GM21529 (cell line): ENCODE data around the gene MGME1.
A peak's percentile ranks its signal among the peaks of the same experiment; 100 is the strongest.

Experiments
- ATAC-seq: cut with Tn5 transposase; IDR thresholded peaks from one replicate; pipeline ENCODE4 v1.9.1; 2021; ENCODE audit not compliant: unreplicated experiment

The MGME1 gene, protein sequence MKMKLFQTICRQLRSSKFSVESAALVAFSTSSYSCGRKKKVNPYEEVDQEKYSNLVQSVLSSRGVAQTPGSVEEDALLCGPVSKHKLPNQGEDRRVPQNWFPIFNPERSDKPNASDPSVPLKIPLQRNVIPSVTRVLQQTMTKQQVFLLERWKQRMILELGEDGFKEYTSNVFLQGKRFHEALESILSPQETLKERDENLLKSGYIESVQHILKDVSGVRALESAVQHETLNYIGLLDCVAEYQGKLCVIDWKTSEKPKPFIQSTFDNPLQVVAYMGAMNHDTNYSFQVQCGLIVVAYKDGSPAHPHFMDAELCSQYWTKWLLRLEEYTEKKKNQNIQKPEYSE

GRCh38 chr20:17968366-17969277 lies at the start of gene MGME1, which contains the start of gene SNX5:
TSS of gene MGME1 (plus strand) at chr20:17969018. CDS start at chr20:17969860, 842 bp downstream.
TSS of gene SNX5 (minus strand) at chr20:17968794. CDS start at chr20:17968425, 369 bp downstream.
- peak; percentile 79 for ATAC-seq

GRCh38 chr20:17919149-17919548 lies 49.7 kb upstream of the MGME1 start:
- ATAC-seq, result no peak

DNA sequence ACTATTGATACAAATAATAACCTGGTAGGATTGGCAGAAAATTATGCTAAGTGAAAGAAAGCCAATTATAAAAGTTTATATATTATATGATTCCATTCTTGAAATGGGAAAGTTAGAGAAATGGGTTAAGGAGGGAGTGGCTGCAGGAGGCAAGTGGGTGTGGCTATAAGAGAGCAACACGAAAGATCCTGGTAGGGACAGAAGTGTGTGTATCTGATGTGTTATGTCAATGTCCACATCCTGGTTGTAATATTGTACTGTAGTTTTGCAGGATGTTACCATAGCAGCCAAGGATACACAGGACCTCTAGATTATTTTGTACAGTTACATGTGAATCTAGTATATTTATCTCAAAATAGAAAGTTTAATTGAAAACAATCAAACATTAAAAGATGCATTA lies 47.0 kb upstream of the MGME1 start:
- ATAC-seq, result no peak

- no peak for ATAC-seq
Measured at GRCh38 chr20:17925141-17925939, 43.5 kb upstream of the MGME1 start.

- ATAC-seq, result no peak
Measured at GRCh38 chr20:17925940-17926300, 42.9 kb upstream of the MGME1 start.

DNA sequence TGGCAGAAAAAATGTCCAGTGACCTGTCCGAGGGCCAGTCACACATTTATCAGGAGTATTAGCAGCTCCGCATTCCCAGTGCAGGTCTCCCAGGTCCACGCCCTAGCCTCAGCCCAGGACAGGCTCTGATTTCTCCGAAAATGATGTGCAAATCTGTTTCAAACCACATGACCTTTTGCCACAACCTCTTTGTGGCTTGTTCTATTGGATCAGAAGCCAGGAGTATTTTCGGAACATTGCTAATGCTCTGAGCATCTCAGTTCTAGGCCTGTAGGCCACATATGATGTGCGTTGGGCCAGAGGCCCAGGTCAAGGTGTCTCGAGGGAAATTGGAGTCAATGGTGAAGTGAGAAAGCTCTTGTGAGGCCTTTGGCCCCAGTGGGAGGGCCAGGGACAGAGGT lies 40.6 kb upstream of the MGME1 start:
- no peak for ATAC-seq

- no peak for ATAC-seq
Measured at GRCh38 chr20:17928633-17929311, 40.0 kb upstream of the MGME1 start.

DNA sequence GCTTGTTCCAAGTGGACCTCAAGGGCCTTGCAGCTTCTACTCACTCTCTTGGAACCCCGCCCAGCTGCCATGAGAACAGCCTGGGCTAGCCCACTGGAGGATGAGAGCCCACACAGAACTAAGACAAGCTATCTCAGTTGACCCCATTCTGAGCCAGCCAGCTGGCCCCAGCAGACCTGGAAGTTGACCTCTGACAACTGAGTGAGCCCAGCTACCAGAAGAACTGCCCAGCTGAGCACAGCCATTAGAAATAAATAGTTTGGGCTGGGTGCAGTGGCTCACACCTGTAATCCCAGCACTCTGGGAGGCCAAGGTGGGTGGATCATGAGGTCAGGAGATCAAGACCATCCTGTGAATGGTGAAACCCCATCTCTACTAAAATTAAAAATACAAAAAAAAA lies 37.3 kb upstream of the MGME1 start:
- no peak for ATAC-seq

DNA sequence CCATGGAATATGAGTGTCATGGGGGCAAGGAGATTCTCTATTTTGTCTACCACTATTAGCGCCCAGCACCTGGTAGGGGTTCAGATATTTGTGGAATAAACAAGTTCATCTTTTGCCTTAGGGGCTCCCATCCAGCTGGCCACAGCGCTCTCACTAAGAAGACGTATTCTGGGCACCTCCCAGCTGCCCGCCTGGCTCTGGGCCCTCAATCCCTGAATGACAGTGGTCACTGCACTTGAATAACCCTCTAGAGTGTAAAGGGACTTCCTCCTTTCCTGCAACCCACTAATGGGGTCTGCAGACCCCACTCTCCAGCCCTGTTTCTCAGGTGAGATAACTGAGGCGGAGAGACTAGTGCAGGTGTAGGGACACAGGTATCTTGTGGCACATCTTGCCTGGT lies 36.4 kb upstream of the MGME1 start:
- no peak for ATAC-seq

GRCh38 chr20:17933121-17933520 lies 35.7 kb upstream of the MGME1 start:
- no peak for ATAC-seq

DNA sequence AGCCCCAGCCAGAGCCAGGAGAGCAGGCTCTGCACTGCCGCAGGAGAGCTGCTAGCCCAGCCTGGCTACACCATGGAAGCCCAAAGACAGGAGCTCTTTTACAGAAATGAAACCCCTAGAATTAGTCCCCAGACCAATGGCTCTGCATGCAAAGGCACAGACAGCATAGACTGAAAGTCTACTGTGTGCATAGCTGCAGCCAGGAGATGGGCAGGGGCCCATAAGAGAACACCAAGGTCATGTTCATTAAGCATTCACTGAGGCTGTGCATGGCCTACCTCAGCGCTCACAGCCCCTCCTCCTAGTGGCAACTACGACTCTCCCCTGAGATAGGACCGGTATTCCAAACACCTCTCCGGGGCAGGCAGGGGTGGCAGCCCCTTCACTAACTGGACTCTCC lies 35.1 kb upstream of the MGME1 start:
- ATAC-seq, result peak; percentile 59

GRCh38 chr20:17934141-17934862 lies 34.5 kb upstream of the MGME1 start:
- ATAC-seq, result no peak

GRCh38 chr20:17935186-17935585 lies 33.6 kb upstream of the MGME1 start:
- no peak for ATAC-seq

DNA sequence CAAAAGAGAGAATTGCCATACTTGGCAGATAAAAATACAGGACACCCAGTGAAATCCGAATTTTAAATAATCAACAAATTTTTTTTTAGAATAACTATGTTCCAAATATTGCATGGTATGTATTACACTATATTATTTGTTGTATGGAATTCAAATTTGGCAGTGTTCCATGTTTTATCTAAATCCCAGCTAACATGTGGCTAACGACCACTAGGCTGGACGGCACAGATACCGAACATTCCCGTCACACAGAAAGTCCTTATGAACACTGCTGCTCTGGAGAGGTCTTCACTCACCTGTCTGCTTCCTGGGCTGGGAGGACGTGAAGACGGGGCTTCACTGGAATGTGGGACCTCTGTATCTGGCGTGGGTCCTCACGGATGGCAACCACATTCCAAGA lies 33.1 kb upstream of the MGME1 start:
- ATAC-seq, result no peak

GRCh38 chr20:17936286-17936760 lies 32.5 kb upstream of the MGME1 start:
- ATAC-seq, result no peak

- no peak for ATAC-seq
Measured at GRCh38 chr20:17936761-17937732, 31.8 kb upstream of the MGME1 start.

DNA sequence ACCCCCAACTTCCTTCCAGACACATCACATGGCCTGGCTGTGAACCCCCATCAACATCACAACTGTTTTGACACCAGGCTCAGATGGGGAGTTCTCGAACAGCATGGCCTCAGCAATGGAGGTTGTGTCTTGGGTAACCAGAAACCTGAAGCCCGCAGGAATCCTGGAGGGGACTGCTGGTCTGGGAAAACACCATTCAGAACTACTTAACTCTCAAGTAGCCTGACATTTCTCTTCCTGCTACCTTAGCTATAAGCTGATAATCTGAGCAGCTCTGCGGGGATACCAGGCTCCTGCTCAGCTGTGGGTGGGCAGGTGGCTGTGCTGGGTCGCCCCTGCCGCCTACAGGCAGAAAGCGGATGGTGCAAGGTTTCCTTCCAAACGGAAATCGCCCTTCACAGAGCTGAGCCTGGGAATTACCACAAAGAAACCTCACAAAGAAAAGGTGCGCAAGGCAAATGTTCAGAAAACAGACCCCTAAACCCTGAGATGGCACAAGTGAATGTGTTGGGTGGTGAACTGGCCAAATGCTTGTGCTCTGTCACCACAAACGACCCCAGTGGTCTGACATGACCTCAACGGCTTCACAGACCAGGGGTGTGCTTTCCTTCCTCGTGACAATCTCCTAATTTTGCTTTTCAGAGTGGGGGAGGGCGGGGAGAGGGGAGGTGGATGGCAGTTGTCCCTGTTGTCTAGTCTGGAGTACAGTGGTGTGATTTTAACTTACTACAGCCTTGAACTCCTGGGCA lies 29.8 kb upstream of the MGME1 start:
- peak; percentile 78 for ATAC-seq

DNA sequence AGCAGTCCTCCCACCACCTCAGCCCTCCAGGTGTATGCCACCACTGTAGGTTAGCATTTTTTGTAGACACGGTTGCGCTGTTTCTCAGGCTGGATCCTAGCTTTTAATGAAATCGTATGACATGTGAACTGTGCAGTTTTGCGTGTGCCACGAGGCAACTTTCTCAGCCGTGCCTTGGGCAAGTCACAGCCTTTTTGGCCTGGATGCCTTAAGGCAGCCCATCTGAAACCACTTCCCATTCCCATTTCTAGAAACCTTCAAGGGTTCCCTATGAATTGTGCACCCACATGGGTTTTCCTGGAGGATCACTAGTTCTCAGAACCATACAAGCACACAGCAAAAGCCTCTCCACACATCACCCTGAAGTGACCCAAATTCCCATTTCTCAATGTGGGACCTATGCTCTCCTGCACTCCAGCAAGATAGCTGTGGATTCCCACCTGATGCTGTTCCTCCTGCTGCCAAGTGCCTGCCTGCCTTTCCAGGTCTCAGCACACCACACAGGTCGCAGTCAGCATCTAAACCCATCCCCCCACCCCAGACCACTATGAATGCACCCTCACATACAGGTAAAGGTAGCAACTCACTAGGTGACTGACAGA lies 29.1 kb upstream of the MGME1 start:
- ATAC-seq, result no peak
